ENCODE results near the gene MED31. TPM values are rescaled to one million over a fixed set of nuclear protein-coding genes. Genes with fewer than 3 reads are reported as not detected.

MED31 gene
- total RNA-seq, 1 donor from 2014 or later = 19.1 TPM

GRCh38 chr17:6677158-6677831 is 25.9 kb upstream of the MED31 start:
- intact Hi-C loops (cut with micrococcal nuclease) = no loop called here

GRCh38 chr17:6676802-6677157 is 25.4 kb upstream of the MED31 start:
- intact Hi-C loops (cut with micrococcal nuclease) = no loop called here

GRCh38 chr17:6675201-6675825 is 23.9 kb upstream of the MED31 start:
- intact Hi-C loops (cut with micrococcal nuclease) = no loop called here

GRCh38 chr17:6674586-6674985 is 23.2 kb upstream of the MED31 start:
- intact Hi-C loops (cut with micrococcal nuclease) = no loop called here

DNA sequence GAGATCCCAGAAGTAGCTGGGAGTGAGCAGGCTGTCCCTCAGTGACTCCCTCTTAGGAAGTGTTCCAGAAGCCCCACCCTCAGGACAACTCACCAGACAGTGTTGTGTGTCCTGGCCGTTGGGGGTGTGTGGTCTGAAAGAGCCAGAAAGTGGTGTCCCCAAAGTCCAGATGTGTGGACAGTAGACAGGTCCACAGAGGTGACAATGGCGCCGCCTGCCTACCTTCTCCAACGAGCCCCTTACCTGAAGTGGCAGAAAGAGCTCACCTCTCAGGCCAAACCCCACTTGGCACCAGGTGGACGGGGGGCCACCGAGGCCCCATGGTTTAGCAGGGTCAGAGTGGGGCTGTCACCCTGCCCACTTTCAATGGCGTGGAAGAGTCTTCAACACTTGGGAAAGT is 20.0 kb upstream of the MED31 start:
- intact Hi-C loops (cut with micrococcal nuclease) = no loop called here

- intact Hi-C loops (cut with micrococcal nuclease) = no loop called here
These were observed 19.6 kb upstream of the MED31 start for GRCh38 chr17:6670999-6671398.

- intact Hi-C loops (cut with micrococcal nuclease) = no loop called here
These were observed 19.2 kb upstream of the MED31 start for GRCh38 chr17:6670571-6670970.

DNA sequence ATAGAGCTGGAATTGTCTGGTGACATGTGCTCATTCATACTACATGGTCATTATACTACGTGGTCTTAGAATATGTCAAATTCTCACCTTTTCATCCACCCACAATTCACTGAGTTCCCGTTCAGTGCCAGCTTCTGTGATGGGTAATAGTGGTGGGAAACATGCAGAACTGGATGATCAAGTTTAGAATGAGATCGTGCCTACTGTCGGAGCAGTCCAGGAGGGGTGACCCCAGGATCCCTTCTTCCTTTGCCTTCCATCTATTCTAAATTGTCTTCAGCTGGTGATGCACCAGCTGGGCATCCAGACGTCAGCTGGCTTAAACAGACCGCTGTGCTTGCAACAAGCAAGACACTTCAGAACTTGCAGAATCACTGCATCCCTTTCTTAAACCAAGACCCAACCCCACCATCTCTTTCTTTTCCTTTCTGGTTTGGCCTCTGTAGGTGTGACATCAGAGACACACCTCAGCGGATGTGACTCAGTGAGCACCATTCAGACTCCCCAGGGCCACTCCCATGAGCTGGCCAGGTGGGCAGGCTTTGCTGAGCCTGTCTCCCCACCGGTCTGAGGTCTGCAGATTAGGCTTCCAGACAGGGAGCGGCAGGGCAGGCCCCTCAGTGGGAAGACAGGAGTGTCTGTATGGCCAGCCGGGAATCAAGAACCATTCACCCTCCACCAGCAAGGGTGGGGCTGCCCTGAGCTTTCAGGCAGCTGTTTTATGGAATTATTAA is 18.2 kb upstream of the MED31 start:
- intact Hi-C loops (cut with micrococcal nuclease) = loop anchor here (10.0 kb wide), 1 partner anchor 85 kb away; the partner anchor contains the start of gene XAF1

DNA sequence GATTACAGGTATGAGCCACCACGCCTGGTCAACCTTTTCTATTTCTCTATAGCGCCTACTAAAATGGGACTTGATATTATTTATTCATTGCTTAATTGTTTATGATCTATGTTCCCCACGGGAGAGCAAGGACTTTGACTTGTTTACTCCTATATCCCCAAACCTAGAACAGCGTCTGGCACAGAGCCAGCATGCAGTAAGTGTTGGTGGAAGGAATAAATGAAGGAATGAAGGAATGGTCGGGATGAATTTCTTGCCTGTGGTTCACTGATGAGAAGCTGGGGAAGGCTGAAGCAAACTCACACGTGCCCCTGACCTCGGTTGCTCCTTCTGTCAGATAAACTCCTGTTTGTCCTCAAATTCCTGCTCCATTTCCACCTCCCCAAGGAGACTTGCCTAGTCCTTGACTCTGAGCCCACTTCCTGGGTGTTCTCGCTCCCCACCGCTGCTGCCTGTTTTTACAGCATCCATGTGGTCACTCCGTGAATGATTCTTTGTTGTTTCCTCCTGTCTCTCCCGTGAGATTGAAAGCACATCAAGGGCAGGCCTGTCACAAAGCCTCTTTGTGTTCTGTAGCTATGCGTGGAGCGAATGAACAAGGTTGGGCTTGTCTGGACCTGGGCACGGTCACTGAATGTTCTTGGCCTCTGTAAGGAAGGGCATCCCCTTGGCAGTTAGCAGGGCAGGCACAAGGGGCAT is 17.5 kb upstream of the MED31 start:
- intact Hi-C loops (cut with micrococcal nuclease) = loop anchor here (10.0 kb wide), 1 partner anchor 86 kb away; the partner anchor contains the start of gene XAF1

DNA sequence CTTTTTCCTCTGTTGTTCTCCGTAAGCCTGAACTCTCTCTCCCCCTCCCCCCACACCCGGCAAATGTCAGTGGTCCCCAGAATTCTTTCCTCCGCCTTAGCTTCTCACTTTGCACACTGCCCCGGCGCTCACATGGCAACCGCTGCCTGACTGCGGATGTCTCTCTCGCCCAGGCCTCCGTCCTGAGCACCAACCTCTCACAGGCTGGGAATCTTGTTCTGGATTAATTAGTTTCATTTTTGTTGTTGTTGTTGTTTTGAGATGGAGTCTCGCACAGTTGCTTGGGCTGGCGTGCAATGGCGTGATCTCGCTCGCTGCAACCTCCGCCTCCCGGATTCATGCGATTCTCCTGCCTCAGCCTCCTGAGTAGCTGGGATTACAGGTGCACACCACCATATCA is 16.8 kb upstream of the MED31 start:
- intact Hi-C loops (cut with micrococcal nuclease) = loop anchor here (10.0 kb wide), 1 partner anchor 87 kb away; the partner anchor contains the start of gene XAF1

- intact Hi-C loops (cut with micrococcal nuclease) = loop anchor here (2.0 to 10.0 kb wide), 2 partner anchors 87 to 179 kb away; partner anchors contain the start of gene XAF1
These were observed 16.1 kb upstream of the MED31 start for GRCh38 chr17:6667516-6667915.

GRCh38 chr17:6666557-6666956 is 15.2 kb upstream of the MED31 start:
- intact Hi-C loops (cut with micrococcal nuclease) = loop anchor here (2.0 to 10.0 kb wide), 2 partner anchors 88 to 180 kb away; partner anchors contain the start of gene XAF1

DNA sequence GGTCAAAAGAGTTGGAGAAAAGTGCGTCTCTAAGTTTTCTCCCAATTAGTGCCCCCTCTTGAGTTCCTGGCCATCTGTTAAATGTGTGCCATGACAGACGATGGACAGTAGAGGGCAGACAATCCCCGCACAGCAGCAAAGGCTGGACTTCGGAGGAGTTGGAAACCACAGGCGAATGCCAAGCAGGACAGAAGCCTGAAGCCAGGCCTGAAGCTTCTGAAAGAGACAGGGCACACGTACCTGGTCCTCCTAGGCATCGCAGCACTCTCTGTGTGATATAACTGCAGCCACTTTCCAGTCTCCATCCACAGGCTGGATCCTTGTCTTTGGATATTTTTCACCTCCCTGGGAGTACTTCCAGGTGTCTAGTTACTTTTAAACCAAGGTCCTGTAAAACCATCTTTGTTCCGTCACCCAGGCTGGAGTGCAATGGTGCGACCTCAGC is 14.7 kb upstream of the MED31 start:
- intact Hi-C loops (cut with micrococcal nuclease) = loop anchor here (2.0 to 10.0 kb wide), 2 partner anchors 89 to 181 kb away; partner anchors contain the start of gene XAF1

- intact Hi-C loops (cut with micrococcal nuclease) = loop anchor here (10.0 kb wide), 1 partner anchor 92 kb away; the partner anchor contains the start of gene XAF1
These were observed 11.8 kb upstream of the MED31 start for GRCh38 chr17:6663200-6663599.

DNA sequence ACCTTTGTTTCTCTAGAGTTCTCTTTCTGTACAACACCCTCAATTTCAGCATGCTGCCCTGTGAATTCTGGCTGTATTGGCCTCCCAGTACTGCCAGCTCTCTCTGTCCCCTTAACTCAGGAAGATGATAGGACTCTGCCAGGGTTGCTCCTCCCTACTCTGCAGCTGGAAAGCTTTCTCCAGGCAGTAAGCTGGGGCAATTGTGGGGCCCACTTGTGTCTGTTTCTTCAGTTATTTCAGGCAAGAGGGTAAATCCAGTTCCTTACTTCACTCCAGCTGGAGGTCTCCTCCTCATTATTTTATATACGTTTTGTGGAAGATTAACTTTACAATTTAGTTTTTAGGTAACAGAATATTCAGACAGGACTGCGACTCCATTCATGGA is 10.1 kb upstream of the MED31 start:
- intact Hi-C loops (cut with micrococcal nuclease) = loop anchor here (10.0 kb wide), 1 partner anchor 93 kb away; the partner anchor contains the start of gene XAF1

DNA sequence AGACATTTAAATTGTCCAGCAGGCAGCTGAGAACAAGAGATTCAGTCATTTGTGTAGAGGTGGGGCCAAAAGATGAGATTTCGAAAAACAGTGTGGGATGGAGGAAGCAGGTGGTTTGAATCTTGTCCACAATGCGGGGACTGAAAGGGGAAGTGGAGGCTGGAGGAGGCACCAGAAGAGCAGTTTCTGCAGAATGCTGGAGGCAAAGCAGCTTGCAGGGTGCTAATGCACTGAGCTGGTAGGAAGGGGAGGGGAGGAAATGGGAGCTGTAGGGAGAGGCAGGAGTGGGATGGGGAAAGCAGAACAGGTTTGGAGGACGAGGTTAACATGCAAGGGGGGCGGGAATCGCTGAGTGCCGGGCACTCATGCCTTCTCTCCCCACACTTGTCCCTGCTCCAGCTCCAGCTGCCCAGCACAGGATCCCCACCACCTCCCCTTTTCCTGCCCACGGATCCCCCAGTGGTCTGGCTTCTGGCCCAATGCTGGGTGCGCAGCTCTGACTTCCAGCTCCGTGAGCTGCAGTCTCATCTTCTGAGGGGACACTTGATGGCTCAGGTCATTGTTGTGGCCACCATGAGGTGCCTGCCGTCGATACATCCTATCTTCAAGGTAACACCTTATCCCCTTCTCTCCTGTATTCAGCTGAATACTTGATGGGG is 9.5 kb upstream of the MED31 start:
- intact Hi-C loops (cut with micrococcal nuclease) = loop anchor here (10.0 kb wide), 1 partner anchor 94 kb away; the partner anchor contains the start of gene XAF1

GRCh38 chr17:6660101-6660500 is 8.7 kb upstream of the MED31 start:
- intact Hi-C loops (cut with micrococcal nuclease) = loop anchor here (10.0 kb wide), 1 partner anchor 95 kb away; the partner anchor contains the start of gene XAF1

DNA sequence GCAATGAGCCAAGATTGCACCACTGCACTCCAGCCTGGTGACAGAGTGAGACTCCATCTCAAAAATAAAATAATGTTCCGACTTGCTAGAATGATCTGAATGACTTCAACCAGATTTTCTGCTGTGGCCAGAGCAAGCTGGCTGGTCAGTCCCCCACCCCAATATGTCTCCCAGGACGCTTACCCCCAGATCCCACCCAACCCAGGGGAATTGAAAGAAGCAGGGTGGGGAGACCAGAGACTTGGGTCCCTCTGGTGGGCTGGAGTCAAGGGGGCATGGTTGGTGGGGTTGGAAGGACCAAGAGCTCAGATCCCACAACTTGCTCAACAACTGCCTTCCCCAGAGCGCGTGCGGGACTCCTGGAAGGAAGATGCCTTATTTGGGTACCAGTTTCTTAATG is 7.0 kb upstream of the MED31 start:
- intact Hi-C loops (cut with micrococcal nuclease) = loop anchor here (10.0 kb wide), 1 partner anchor 1714 kb away; the partner anchor contains the start of genes PFN1, RNF167 and SLC25A11

- intact Hi-C loops (cut with micrococcal nuclease) = loop anchor here (10.0 kb wide), 1 partner anchor 1713 kb away; the partner anchor contains the start of genes PFN1, RNF167 and SLC25A11
These were observed 6.4 kb upstream of the MED31 start for GRCh38 chr17:6657633-6658287.
